HL-60 (cell line): ENCODE results near the gene TCHP.

Experiments
- DNase-seq, 2 experiments: peaks; one replicate each; pipeline ENCODE4 v3.0.0-alpha.2; 2010 to 2020; ENCODE audit warnings: low read depth in 1 of 2, low spot score in 1 of 2
- H3K27ac ChIP-seq: fragments of 250-450 bp; sonication (Bioruptor Pico); replicated peaks from 2 replicates; pipeline ENCODE4 v1.5.1; 2020; ENCODE audit warnings: mild to moderate bottlenecking, moderate library complexity
- H3K27me3 ChIP-seq: fragments of 250-450 bp; sonication (Bioruptor Pico); 2 replicates; pipeline ENCODE4 v1.5.1; 2021; ENCODE audit warnings: mild to moderate bottlenecking, moderate library complexity; ENCODE audit not compliant: insufficient read depth, poor library complexity, severe bottlenecking
- H3K4me3 ChIP-seq: replicated peaks from 2 replicates; pipeline ENCODE4 v1.5.1; 2011; ENCODE audit warnings: mild to moderate bottlenecking, control low read depth, low read length; ENCODE audit not compliant: insufficient read depth
- GABPA ChIP-seq: IDR thresholded peaks from 2 replicates; pipeline ENCODE4 v1.6.1; 2012; ENCODE audit warnings: low read depth
- POLR2AphosphoS5 ChIP-seq: IDR thresholded peaks from 2 replicates; pipeline ENCODE4 v1.6.1; 2012; ENCODE audit warnings: low read depth
- SPI1 ChIP-seq: IDR thresholded peaks from 2 replicates; pipeline ENCODE4 v1.6.1; 2012; ENCODE audit warnings: low read depth, mild to moderate bottlenecking, borderline replicate concordance
- TF ChIP-seq, protein P1 (sequence below): IDR thresholded peaks from 2 replicates; pipeline ENCODE4 v1.6.1; 2012; ENCODE audit warnings: low read depth; ENCODE audit not compliant: insufficient replicate concordance
- TF ChIP-seq, protein P2 (sequence below): IDR thresholded peaks from one replicate; pipeline ENCODE4 v1.5.1; 2011; ENCODE audit warnings: low read length, control low read depth, inconsistent platforms; ENCODE audit not compliant: insufficient read depth

The TCHP gene

DNA sequence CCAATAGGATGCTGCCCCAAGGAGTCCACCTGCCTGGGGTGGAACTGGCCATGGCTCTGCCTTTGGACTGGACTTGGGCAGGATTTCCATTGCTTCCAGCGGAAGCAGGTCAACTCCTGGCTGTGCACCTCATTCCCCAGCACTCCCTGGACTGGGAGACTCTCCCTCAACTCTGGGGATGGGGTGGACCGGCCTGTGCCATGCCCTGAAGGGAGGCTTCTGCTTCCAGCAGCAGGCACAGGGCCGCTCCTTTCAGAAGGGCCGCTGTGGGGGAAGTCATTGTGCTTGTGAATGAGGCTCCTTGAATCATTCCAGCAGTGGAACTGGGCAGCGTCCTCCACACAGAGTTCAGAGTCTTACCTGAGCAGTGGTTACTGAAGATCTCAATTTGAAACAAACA is 23.0 kb downstream of the TCHP start:
- Histone ChIP-seq H3K4me3 (no peak overlapping the region), H3K27ac (no peak overlapping the region), H3K27me3 (no peaks in the 10 kb centered on the region)
- TF ChIP-seq SPI1 (no peak), POLR2AphosphoS5 (no peak), GABPA (no peak)
- TF ChIP-seq, protein P1, sequence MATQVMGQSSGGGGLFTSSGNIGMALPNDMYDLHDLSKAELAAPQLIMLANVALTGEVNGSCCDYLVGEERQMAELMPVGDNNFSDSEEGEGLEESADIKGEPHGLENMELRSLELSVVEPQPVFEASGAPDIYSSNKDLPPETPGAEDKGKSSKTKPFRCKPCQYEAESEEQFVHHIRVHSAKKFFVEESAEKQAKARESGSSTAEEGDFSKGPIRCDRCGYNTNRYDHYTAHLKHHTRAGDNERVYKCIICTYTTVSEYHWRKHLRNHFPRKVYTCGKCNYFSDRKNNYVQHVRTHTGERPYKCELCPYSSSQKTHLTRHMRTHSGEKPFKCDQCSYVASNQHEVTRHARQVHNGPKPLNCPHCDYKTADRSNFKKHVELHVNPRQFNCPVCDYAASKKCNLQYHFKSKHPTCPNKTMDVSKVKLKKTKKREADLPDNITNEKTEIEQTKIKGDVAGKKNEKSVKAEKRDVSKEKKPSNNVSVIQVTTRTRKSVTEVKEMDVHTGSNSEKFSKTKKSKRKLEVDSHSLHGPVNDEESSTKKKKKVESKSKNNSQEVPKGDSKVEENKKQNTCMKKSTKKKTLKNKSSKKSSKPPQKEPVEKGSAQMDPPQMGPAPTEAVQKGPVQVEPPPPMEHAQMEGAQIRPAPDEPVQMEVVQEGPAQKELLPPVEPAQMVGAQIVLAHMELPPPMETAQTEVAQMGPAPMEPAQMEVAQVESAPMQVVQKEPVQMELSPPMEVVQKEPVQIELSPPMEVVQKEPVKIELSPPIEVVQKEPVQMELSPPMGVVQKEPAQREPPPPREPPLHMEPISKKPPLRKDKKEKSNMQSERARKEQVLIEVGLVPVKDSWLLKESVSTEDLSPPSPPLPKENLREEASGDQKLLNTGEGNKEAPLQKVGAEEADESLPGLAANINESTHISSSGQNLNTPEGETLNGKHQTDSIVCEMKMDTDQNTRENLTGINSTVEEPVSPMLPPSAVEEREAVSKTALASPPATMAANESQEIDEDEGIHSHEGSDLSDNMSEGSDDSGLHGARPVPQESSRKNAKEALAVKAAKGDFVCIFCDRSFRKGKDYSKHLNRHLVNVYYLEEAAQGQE = no peak
- TF ChIP-seq, protein P2, sequence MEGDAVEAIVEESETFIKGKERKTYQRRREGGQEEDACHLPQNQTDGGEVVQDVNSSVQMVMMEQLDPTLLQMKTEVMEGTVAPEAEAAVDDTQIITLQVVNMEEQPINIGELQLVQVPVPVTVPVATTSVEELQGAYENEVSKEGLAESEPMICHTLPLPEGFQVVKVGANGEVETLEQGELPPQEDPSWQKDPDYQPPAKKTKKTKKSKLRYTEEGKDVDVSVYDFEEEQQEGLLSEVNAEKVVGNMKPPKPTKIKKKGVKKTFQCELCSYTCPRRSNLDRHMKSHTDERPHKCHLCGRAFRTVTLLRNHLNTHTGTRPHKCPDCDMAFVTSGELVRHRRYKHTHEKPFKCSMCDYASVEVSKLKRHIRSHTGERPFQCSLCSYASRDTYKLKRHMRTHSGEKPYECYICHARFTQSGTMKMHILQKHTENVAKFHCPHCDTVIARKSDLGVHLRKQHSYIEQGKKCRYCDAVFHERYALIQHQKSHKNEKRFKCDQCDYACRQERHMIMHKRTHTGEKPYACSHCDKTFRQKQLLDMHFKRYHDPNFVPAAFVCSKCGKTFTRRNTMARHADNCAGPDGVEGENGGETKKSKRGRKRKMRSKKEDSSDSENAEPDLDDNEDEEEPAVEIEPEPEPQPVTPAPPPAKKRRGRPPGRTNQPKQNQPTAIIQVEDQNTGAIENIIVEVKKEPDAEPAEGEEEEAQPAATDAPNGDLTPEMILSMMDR = no peak
- no peak for DNase-seq

DNA sequence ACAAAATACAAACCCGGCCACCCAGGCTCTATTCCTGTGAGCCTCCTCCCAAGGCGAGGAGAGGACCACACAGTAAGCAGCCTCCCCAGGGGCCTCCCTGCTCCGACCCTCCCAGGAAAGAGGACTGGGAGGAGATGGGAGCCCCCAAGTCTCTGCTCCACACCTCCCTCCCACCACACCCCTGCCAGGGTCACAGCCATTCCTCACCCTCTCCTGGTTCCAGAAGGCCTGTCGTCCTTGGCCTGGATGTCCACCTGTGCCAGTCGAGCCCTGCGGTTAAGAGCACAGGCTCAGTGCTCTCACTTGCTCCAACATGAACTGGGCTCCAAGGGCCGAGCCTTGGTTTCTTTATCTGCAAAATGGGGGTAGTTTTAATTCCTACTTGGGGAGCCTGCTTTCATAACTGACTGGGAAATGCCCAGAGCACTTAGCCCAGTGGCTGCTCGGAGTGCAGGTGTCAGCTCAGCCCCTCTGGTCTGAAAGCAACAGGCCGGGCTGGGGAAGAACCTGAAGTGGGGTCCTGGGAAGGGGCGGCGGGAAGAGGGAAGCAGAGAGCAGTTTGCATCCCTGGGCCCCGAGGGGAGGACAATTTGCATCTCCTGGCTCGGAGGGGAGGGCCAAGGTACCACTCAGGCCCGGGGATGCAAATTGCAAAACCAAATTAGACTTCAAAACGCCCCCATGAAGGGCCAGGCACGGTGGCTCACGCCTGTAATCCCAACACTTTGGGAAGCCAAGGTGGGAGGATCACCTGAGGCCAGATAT is 23.6 kb downstream of the TCHP start:
- H3K27ac ChIP-seq = no peak overlapping the region
- no peaks in the 10 kb centered on the region for H3K27me3 ChIP-seq
- TF ChIP-seq, protein P2 = no peak
- TF ChIP-seq GABPA = no peak
- no peak for TF ChIP-seq SPI1
- no peak for TF ChIP-seq POLR2AphosphoS5
- TF ChIP-seq, protein P1 = no peak
- H3K4me3 ChIP-seq = no peak overlapping the region
- DNase-seq = no peak

DNA sequence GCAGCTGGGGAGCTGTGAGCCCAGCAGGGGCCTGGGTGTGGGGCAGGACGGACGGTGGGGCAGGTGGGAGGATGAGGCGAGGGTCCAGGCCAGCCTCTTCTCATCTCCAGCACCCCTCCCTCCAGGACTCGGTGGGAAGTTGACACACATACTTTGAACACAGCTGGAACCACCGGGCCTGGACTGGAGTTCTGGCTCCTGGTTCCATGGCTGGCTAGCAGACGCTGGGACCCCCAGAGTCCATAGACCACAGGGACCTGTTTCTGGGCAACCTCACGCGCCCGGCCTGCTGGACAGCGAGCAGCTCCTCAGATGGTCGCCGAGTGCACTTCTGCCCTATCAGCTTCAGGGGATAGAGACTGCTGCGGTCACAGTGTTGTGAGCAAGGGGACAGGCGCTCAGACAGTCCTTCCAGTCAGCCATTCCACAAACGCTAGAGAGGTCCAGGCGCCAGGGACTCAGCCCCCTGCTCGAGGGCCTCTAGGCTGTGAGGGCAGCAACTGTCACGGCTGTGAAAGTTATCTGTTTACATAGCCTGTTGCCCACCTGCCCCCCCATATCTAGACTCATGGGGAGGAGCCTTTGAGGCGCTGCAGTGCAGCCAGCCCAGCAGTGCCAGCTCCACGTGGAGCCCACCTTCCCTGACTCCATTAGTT is 25.2 kb downstream of the TCHP start:
- no peak for DNase-seq
- Histone ChIP-seq H3K27me3 (no peaks in the 10 kb centered on the region), H3K4me3 (no peak overlapping the region), H3K27ac (no peak overlapping the region)
- TF ChIP-seq, protein P2 = no peak
- TF ChIP-seq GABPA (no peak), POLR2AphosphoS5 (no peak), SPI1 (no peak)
- TF ChIP-seq, protein P1 = no peak
